Measurements from ENCODE around the gene SLC9C1. TPM values are rescaled to one million over a fixed set of nuclear protein-coding genes. Genes with fewer than 3 reads are reported as not detected.

SLC9C1 gene
- total RNA-seq, 1 experiment from 2014 or later = 0.79 TPM

GRCh38 chr3:112114576-112115160 lies 179.3 kb downstream of the SLC9C1 start:
- no peak overlapping the region for H3K27ac ChIP-seq (ENCODE audit: low read depth, low read length)

GRCh38 chr3:112111785-112112402 lies 182.1 kb downstream of the SLC9C1 start:
- ChIA-PET RAD21 (ENCODE audit: low non-redundant PET in 1 of 2, low total read pairs in 2 of 2, uncharacterized antibody in 2 of 2, unreplicated experiment in 2 of 2) (interaction anchor here (0.6 to 1.0 kb wide), 2 partner anchors 69 to 382 kb away, joined by 3 read pairs; no protein-coding TSS in a partner anchor), CTCF (interaction anchor here (0.6 to 1.8 kb wide), 36 partner anchors 8 to 1515 kb away, joined by 3 to 15 read pairs (median 4); partner anchors contain the start of genes ATG3, GCSAM, SLC35A5 and SLC9C1), POLR2A (no interaction called here)
- Histone ChIP-seq H3K9ac (ENCODE audit: low read length) (no peak overlapping the region), H3K4me2 (ENCODE audit: low read length) (no peak overlapping the region), H3K9me3 (ENCODE audit: control insufficient read depth in 1 of 2, insufficient read depth in 1 of 2, low read depth in 1 of 2, low read length in 2 of 2) (no peaks in the 10 kb centered on the region), H3K27me3 (ENCODE audit: insufficient read depth, low read length) (no peaks in the 10 kb centered on the region), H3K4me3 (replicated peaks in 1 of 2; ENCODE audit: low read depth in 1 of 2, low read length in 2 of 2) (no peak overlapping the region), H4K20me1 (ENCODE audit: insufficient read depth) (no peaks in the 10 kb centered on the region), H2AFZ (ENCODE audit: low read depth, low read length, poor library complexity, severe bottlenecking) (no peak overlapping the region), H3K27ac (ENCODE audit: low read depth, low read length) (no peak overlapping the region), H3K79me2 (ENCODE audit: insufficient read depth, low read length) (no peaks in the 10 kb centered on the region), H3K9me2 (ENCODE audit: insufficient read depth) (no peaks in the 10 kb centered on the region), H3K4me1 (ENCODE audit: control insufficient read depth in 1 of 2, insufficient read depth in 2 of 2, low read length in 2 of 2) (peaks cover 0 to 6% of the 10 kb centered on the region in 2 experiments; a peak in 1 of 4 replicates), H3K36me3 (ENCODE audit: control insufficient read depth in 1 of 2, insufficient read depth in 2 of 2, low read length in 2 of 2) (peaks cover 20 to 28% of the 10 kb centered on the region in 2 experiments; a peak in 3 of 4 replicates)
- ATAC-seq (peak; percentile 98), DNase-seq (ENCODE audit: low read depth, low spot score) (peak; percentile 46)
- TF ChIP-seq SRF (IDR thresholded peaks at IDR 0.05; ENCODE audit: low read depth) (no peak), CTCF (IDR thresholded peaks at IDR 0.05 in 2 of 3, conservative IDR thresholded peaks at IDR 0.05 in 1 of 3; ENCODE audit: borderline replicate concordance in 1 of 3, insufficient read depth in 1 of 3, low read depth in 2 of 3, low read length in 2 of 3) (peak; percentile 54 to 90 (median 77); a peak in 5 of 6 replicates), YY1 (IDR thresholded peaks at IDR 0.05; ENCODE audit: extremely low read depth, insufficient replicate concordance, low read depth, low read length) (no peak), RAD21 (IDR thresholded peaks at IDR 0.05; ENCODE audit: low read depth) (peak; percentile 80)
- intact Hi-C loops (cut with micrococcal nuclease) = loop anchor here (1.0 to 10.0 kb wide), 3 partner anchors 407 to 863 kb away; partner anchors contain the start of gene CD200R1
- no TSS peak for BruUV-seq (replicated peaks)

More at GRCh38 chr3:112114576-112115160, 179.3 kb downstream of the SLC9C1 start:
- Histone ChIP-seq H3K79me2 (ENCODE audit: insufficient read depth, low read length) (no peaks in the 10 kb centered on the region), H4K20me1 (ENCODE audit: insufficient read depth) (no peaks in the 10 kb centered on the region), H2AFZ (ENCODE audit: low read depth, low read length, poor library complexity, severe bottlenecking) (no peak overlapping the region), H3K9me2 (ENCODE audit: insufficient read depth) (no peaks in the 10 kb centered on the region), H3K4me3 (replicated peaks in 1 of 2; ENCODE audit: low read depth in 1 of 2, low read length in 2 of 2) (no peak overlapping the region), H3K36me3 (ENCODE audit: control insufficient read depth in 1 of 2, insufficient read depth in 2 of 2, low read length in 2 of 2) (peaks cover 25 to 37% of the 10 kb centered on the region in 2 experiments; a peak in 3 of 4 replicates), H3K4me1 (ENCODE audit: control insufficient read depth in 1 of 2, insufficient read depth in 2 of 2, low read length in 2 of 2) (no peaks in the 10 kb centered on the region), H3K27me3 (ENCODE audit: insufficient read depth, low read length) (no peaks in the 10 kb centered on the region), H3K9ac (ENCODE audit: low read length) (no peak overlapping the region), H3K4me2 (ENCODE audit: low read length) (no peak overlapping the region), H3K9me3 (ENCODE audit: control insufficient read depth in 1 of 2, insufficient read depth in 1 of 2, low read depth in 1 of 2, low read length in 2 of 2) (no peaks in the 10 kb centered on the region)
- TF ChIP-seq EZH2phosphoT487 (IDR thresholded peaks at IDR 0.05; ENCODE audit: borderline replicate concordance) = no peak
- no peak for TF ChIP-seq YY1 (IDR thresholded peaks at IDR 0.05; ENCODE audit: extremely low read depth, insufficient replicate concordance, low read depth, low read length)
- intact Hi-C loops (cut with micrococcal nuclease) = loop anchor here (5.0 to 10.0 kb wide), 2 partner anchors 418 to 860 kb away; partner anchors contain the start of gene CD200R1
- no peak for ATAC-seq
- DNase-seq (ENCODE audit: low read depth, low spot score) = no peak
- RAD21 ChIA-PET (ENCODE audit: low non-redundant PET in 1 of 2, low total read pairs in 2 of 2, uncharacterized antibody in 2 of 2, unreplicated experiment in 2 of 2) = no interaction called here
- CTCF ChIA-PET = no interaction called here
- POLR2A ChIA-PET = no interaction called here
- BruUV-seq (replicated peaks) = no TSS peak

Measured in HCT116 (cell line).